IMR-90 (cell line): ENCODE data around the gene CACNA2D3. TPM values are rescaled to one million over a fixed set of nuclear protein-coding genes. Genes with fewer than 3 reads are reported as not detected.

Source experiments
- ATAC-seq: fragments of 200-7000 bp; cut with Tn5 transposase; 2 replicates; pipeline ENCODE4 v1.9.1; 2020; ENCODE audit warnings: low read depth, mild to moderate bottlenecking, moderate library complexity
- BruUV-seq: library from RNA; stranded (reverse); fragments of 400-500 nt; replicated peaks from 2 replicates; lab custom pipeline; 2021; lab: Mats Ljungman, UMichigan
- CTCF ChIA-PET: fragments of 300-600 bp; formaldehyde crosslinking; extraction: SDS; loops from one replicate; lab custom pipeline; 2021; ENCODE audit warnings: antibody characterized with exemption; lab: Yijun Ruan, JAX
- POLR2A ChIA-PET: fragments of 300-600 bp; sonication (Branson Sonifier 250); formaldehyde crosslinking; loops from one replicate; lab custom pipeline; 2022; ENCODE audit warnings: antibody characterized with exemption; ENCODE audit not compliant: unreplicated experiment; lab: Charles Lee
- DNase-seq: peaks from one replicate; pipeline ENCODE4 v3.0.0; 2013
- H2AFZ ChIP-seq: replicated peaks from 2 replicates; pipeline ENCODE3; 2013; ENCODE audit warnings: low read length, mild to moderate bottlenecking; ENCODE audit not compliant: poor library complexity
- H2AK5ac ChIP-seq: 2 replicates; pipeline ENCODE4 v1.6.1; 2013; ENCODE audit warnings: low read depth, low read length, inconsistent platforms
- H2AK9ac ChIP-seq: replicated peaks from 2 replicates; pipeline ENCODE3; 2013; ENCODE audit warnings: mild to moderate bottlenecking, low read depth, low read length, moderate library complexity; ENCODE audit not compliant: poor library complexity
- H2BK120ac ChIP-seq: 2 replicates; pipeline ENCODE4 v1.6.1; 2013; ENCODE audit warnings: low read depth, low read length, inconsistent platforms
- H2BK15ac ChIP-seq: 3 replicates; pipeline ENCODE4 v1.6.1; 2013; ENCODE audit warnings: low read depth, low read length, inconsistent platforms
- H2BK20ac ChIP-seq: 2 replicates; pipeline ENCODE4 v1.6.1; 2013; ENCODE audit warnings: low read depth, mild to moderate bottlenecking, inconsistent platforms, low read length, moderate library complexity
- H2BK5ac ChIP-seq: 2 replicates; pipeline ENCODE4 v1.6.1; 2013; ENCODE audit warnings: mild to moderate bottlenecking, low read depth, low read length, inconsistent platforms; ENCODE audit not compliant: poor library complexity, severe bottlenecking
- H3K14ac ChIP-seq: replicated peaks from 2 replicates; pipeline ENCODE4 v1.6.1; 2013; ENCODE audit warnings: low read depth, low read length, inconsistent platforms
- H3K18ac ChIP-seq: 2 replicates; pipeline ENCODE4 v1.6.1; 2013; ENCODE audit warnings: low read depth, low read length, control low read depth
- H3K23ac ChIP-seq: 2 replicates; pipeline ENCODE4 v1.6.1; 2013; ENCODE audit warnings: low read depth, low read length, inconsistent platforms
- H3K27ac ChIP-seq: 2 replicates; pipeline ENCODE4 v1.5.1; 2013; ENCODE audit warnings: mild to moderate bottlenecking, control low read depth, low read length; ENCODE audit not compliant: insufficient read depth
- H3K27me3 ChIP-seq: 2 replicates; pipeline ENCODE4 v1.6.1; 2013; ENCODE audit warnings: low read length; ENCODE audit not compliant: control insufficient read depth, insufficient read depth
- H3K36me3 ChIP-seq: 2 replicates; pipeline ENCODE4 v1.6.1; 2013; ENCODE audit warnings: low read length, mixed read lengths; ENCODE audit not compliant: control insufficient read depth, insufficient read depth
- H3K4ac ChIP-seq: 2 replicates; pipeline ENCODE4 v1.6.1; 2013; ENCODE audit warnings: low read depth, low read length, inconsistent platforms
- H3K4me1 ChIP-seq: 2 replicates; pipeline ENCODE4 v1.6.1; 2013; ENCODE audit warnings: low read length, mixed read lengths; ENCODE audit not compliant: control insufficient read depth, insufficient read depth
- H3K4me2 ChIP-seq: 2 replicates; pipeline ENCODE4 v1.6.1; 2013; ENCODE audit warnings: low read depth, mild to moderate bottlenecking, control low read depth, low read length, moderate library complexity
- H3K4me3 ChIP-seq: 2 replicates; pipeline ENCODE4 v1.5.1; 2013; ENCODE audit warnings: low read depth, mild to moderate bottlenecking, control low read depth, low read length, moderate library complexity; ENCODE audit not compliant: insufficient read depth
- H3K56ac ChIP-seq: 2 replicates; pipeline ENCODE4 v1.6.1; 2013; ENCODE audit warnings: low read length, inconsistent platforms; ENCODE audit not compliant: insufficient read depth; ENCODE audit errors: extremely low read depth
- H3K79me1 ChIP-seq, 2 experiments: 2 replicates each; pipeline ENCODE4 v1.6.1; 2013; ENCODE audit warnings: low read length in 2 of 2, inconsistent platforms in 1 of 2, low read depth in 1 of 2
- H3K9ac ChIP-seq: 2 replicates; pipeline ENCODE4 v1.6.1; 2013; ENCODE audit warnings: low read depth, low read length, control low read depth
- H3K9me1 ChIP-seq: 2 replicates; pipeline ENCODE4 v1.6.1; 2013; ENCODE audit warnings: low read length, inconsistent platforms; ENCODE audit not compliant: insufficient read depth
- H3K9me3 ChIP-seq: 2 replicates; pipeline ENCODE4 v1.6.1; 2013; ENCODE audit warnings: low read length; ENCODE audit not compliant: control insufficient read depth, insufficient read depth
- H4K20me1 ChIP-seq: 2 replicates; pipeline ENCODE4 v1.6.1; 2013; ENCODE audit warnings: low read length, inconsistent platforms; ENCODE audit not compliant: insufficient read depth
- H4K5ac ChIP-seq: 2 replicates; pipeline ENCODE4 v1.6.1; 2013; ENCODE audit warnings: mild to moderate bottlenecking, low read depth, low read length, control low read depth
- H4K8ac ChIP-seq, 2 experiments: 2 replicates each; pipeline ENCODE4 v1.6.1; 2013; ENCODE audit warnings: low read depth in 2 of 2, low read length in 2 of 2, control low read depth in 1 of 2, inconsistent platforms in 1 of 2
- H4K91ac ChIP-seq: 2 replicates; pipeline ENCODE4 v1.6.1; 2013; ENCODE audit warnings: low read depth, low read length, inconsistent platforms; ENCODE audit not compliant: insufficient read depth
- BHLHE40 ChIP-seq: fragments of 150-350 bp; IDR thresholded peaks from 2 replicates; pipeline ENCODE4 v1.6.1; 2016; ENCODE audit warnings: mild to moderate bottlenecking, low read depth, low read length
- CEBPB ChIP-seq: IDR thresholded peaks from 2 replicates; pipeline ENCODE4 v1.6.1; 2012; ENCODE audit warnings: low read depth, low read length, improper control_type of control experiment
- CHD1 ChIP-seq: IDR thresholded peaks from 2 replicates; pipeline ENCODE4 v1.6.1; 2012; ENCODE audit warnings: low read depth, low read length, improper control_type of control experiment
- FOS ChIP-seq: fragments of 150-350 bp; IDR thresholded peaks from 2 replicates; pipeline ENCODE4 v1.6.1; 2016; ENCODE audit warnings: low read depth, low read length
- MXI1 ChIP-seq: IDR thresholded peaks from 2 replicates; pipeline ENCODE4 v1.6.1; 2012; ENCODE audit warnings: low read depth, mild to moderate bottlenecking, low read length, moderate library complexity, borderline replicate concordance
- NFE2L2 ChIP-seq: fragments of 150-350 bp; IDR thresholded peaks from 2 replicates; pipeline ENCODE4 v1.6.1; 2016; ENCODE audit warnings: low read depth, mild to moderate bottlenecking, low read length
- POLR2A ChIP-seq: IDR thresholded peaks from 2 replicates; pipeline ENCODE4 v1.6.1; 2012; ENCODE audit warnings: mild to moderate bottlenecking, low read depth, low read length
- RAD21 ChIP-seq: IDR thresholded peaks from 2 replicates; pipeline ENCODE4 v1.6.1; 2012; ENCODE audit warnings: low read length, improper control_type of control experiment
- RFX5 ChIP-seq: IDR thresholded peaks from 2 replicates; pipeline ENCODE4 v1.8.0; 2012; ENCODE audit warnings: low read depth, mild to moderate bottlenecking, low read length, moderate library complexity
- WGBS, 2 experiments: methylation state at CpG; one replicate each; pipeline versions ENCODE4 v1.1.5 to v1.1.7; 2013; ENCODE audit warnings: missing lambda C conversion rate in 2 of 2; ENCODE audit not compliant: insufficient read length in 1 of 2; ENCODE audit errors: extremely low coverage in 2 of 2; 5-methylcytosine and 5-hydroxymethylcytosine counted together
- dilution Hi-C: fragments of 300-500 bp; cut with HindIII; formaldehyde crosslinking; loops from one replicate; pipeline ENCODE4 v1.14.3; 2018; ENCODE audit warnings: low sequenced_read_pairs; ENCODE audit not compliant: unreplicated experiment
- in situ Hi-C: fragments of 300-500 bp; cut with MboI; formaldehyde crosslinking; loops from 3 replicates; pipeline ENCODE4 v1.14.3; 2019; ENCODE audit warnings: low sequenced_read_pairs, inconsistent platforms, mixed read lengths
- intact Hi-C: fragments of 100-400 bp; cut with micrococcal nuclease; formaldehyde crosslinking; loops from 2 replicates; pipeline ENCODE4 v1.10.0; 2022
- polyA plus RNA-seq, 3 experiments: library from polyadenylated mRNA; depleted of rRNA; stranded (reverse); fragments of >200 nt; gene quantifications; 2 replicates each; pipeline ENCODE4 v1.2.3, GENCODE V29; 2012; ENCODE audit warnings: low replicate concordance in 1 of 3
- total RNA-seq: library from RNA; depleted of rRNA; stranded (reverse); fragments of >200 nt; gene quantifications from 2 replicates; pipeline ENCODE4 v1.2.3, GENCODE V29; 2012
- TF ChIP-seq, protein P1 (sequence below): conservative IDR thresholded peaks from 2 replicates; pipeline ENCODE4 v1.5.1; 2012; ENCODE audit warnings: mild to moderate bottlenecking, low read depth, low read length, improper control_type of control experiment

CACNA2D3 gene
- total and polyA plus RNA-seq, 2 of the 4 experiments (the other 2 are of a cell fraction), result 0.36 to 0.41 TPM

DNA sequence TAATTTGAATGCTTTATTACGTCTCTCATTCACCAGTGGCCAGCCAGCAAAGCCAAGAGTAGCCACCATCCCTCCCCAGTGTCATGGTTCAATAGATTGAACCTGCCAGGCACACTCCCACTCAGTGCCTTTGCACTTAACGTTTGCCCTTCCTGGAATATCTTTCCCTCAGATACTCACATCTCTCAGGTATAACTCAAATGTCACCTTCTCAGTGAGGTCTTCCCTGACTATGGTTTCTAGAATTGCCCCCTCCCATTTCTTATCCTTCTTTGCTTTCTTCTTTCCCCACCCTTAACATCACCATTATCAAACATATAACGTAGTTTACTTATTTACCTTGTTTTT lies 511.7 kb downstream of the CACNA2D3 start:
- 0 to 100% methylated on average over 1 of the region's 3 CpGs for WGBS, 2 experiments
- Histone ChIP-seq H3K4me3 (no peak overlapping the region), H4K20me1 (no peaks in the 10 kb centered on the region), H4K8ac (no peak overlapping the region), H2BK15ac (no peak overlapping the region), H3K9me1 (no peaks in the 10 kb centered on the region), H3K36me3 (no peaks in the 10 kb centered on the region), H2BK20ac (no peak overlapping the region), H4K5ac (no peak overlapping the region), H2BK5ac (no peak overlapping the region), H2BK120ac (no peak overlapping the region), H3K4me1 (no peaks in the 10 kb centered on the region), H2AFZ (no peak overlapping the region), H3K79me1 (no peaks in the 10 kb centered on the region), H2AK5ac (no peak overlapping the region), H4K91ac (no peak overlapping the region), H3K4ac (no peak overlapping the region), H3K9ac (no peak overlapping the region), H3K9me3 (no peaks in the 10 kb centered on the region), H3K27me3 (no peaks in the 10 kb centered on the region), H3K14ac (no peak overlapping the region), H3K18ac (no peak overlapping the region), H3K4me2 (no peak overlapping the region), H2AK9ac (no peak overlapping the region), H3K23ac (no peak overlapping the region), H3K56ac (no peak overlapping the region), H3K27ac (no peak overlapping the region)
- no peak for ATAC-seq
- ChIA-PET POLR2A (no interaction called here), CTCF (no interaction called here)
- intact Hi-C loops (no loop called here), dilution Hi-C loops (no loop called here), in situ Hi-C loops (no loop called here)
- no peak for DNase-seq
- no TSS peak for BruUV-seq
- TF ChIP-seq RFX5 (no peak), CEBPB (no peak), NFE2L2 (no peak), BHLHE40 (no peak), FOS (no peak), RAD21 (no peak), MXI1 (no peak), CHD1 (no peak), POLR2A (no peak)
- TF ChIP-seq, protein P1, sequence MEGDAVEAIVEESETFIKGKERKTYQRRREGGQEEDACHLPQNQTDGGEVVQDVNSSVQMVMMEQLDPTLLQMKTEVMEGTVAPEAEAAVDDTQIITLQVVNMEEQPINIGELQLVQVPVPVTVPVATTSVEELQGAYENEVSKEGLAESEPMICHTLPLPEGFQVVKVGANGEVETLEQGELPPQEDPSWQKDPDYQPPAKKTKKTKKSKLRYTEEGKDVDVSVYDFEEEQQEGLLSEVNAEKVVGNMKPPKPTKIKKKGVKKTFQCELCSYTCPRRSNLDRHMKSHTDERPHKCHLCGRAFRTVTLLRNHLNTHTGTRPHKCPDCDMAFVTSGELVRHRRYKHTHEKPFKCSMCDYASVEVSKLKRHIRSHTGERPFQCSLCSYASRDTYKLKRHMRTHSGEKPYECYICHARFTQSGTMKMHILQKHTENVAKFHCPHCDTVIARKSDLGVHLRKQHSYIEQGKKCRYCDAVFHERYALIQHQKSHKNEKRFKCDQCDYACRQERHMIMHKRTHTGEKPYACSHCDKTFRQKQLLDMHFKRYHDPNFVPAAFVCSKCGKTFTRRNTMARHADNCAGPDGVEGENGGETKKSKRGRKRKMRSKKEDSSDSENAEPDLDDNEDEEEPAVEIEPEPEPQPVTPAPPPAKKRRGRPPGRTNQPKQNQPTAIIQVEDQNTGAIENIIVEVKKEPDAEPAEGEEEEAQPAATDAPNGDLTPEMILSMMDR, result no peak
